Measurements from ENCODE around the gene DYNLL1.
A peak's percentile ranks its signal among the peaks of the same experiment; 100 is the strongest.
"Not testable (repeated sequence)": the region's sequence is repeated elsewhere in the genome, so short reads cannot be mapped to it uniquely, and the experiment has no call there.

The DYNLL1 gene

GRCh38 chr12:120485961-120486881, 9.7 kb upstream of the DYNLL1 start:
- DNase-seq (ENCODE audit: insufficient read length, low spot score) (no peak), FAIRE-seq (no peak)
- no peak for TF ChIP-seq POLR2A (IDR thresholded peaks at IDR 0.05; ENCODE audit: low read depth, low read length)

DNA sequence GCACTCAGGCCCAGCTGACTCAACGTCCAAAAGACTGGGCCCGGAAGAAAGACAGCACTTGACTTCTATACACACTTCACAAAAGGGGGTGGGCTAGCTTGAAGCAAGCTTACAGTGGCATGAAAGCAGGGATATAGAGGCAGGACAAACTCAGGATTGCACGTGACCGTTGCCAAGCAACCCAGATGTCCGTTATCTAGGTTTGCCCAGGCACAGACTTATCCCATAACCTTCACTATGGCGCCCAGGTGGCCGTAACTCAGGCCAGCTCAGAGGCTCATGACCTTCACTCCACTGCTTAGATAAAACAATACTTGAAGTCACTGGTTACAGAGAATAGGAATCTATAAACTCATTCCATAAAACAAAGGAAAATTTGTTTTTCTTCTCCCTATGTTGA, 8.4 kb upstream of the DYNLL1 start:
- FAIRE-seq; DNase-seq (ENCODE audit: insufficient read length, low spot score): not testable (repeated sequence)

GRCh38 chr12:120488057-120488640, 7.8 kb upstream of the DYNLL1 start:
- no peak for TF ChIP-seq POLR2A (IDR thresholded peaks at IDR 0.05; ENCODE audit: low read depth, low read length)
- no peak for FAIRE-seq
- DNase-seq (ENCODE audit: insufficient read length, low spot score), result no peak

- FAIRE-seq, result no peak
- peak; percentile 40 for DNase-seq (ENCODE audit: insufficient read length, low spot score)
- TF ChIP-seq POLR2A (IDR thresholded peaks at IDR 0.05; ENCODE audit: low read depth, low read length), result no peak
These were observed 6.9 kb upstream of the DYNLL1 start for GRCh38 chr12:120489018-120489417.

DNA sequence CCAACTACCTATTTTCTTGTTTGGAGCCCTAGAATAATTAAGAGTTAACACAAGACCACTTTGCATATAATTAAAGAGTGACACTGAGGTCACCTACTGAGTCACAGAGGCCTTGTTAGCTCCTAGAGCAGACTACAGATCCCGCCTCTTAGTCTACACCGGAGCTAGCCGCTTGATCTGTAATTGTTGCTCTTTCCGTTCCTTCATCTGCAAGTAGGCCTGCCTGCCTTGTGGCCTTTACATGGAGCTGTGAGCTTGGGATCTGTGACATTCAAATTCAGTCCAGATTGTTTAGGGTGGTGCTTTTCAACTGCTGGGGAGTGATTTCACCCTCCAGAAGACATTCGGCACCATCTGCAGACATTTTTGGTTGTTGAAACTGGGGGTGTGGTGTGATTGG, 5.6 kb upstream of the DYNLL1 start:
- FAIRE-seq (no peak), DNase-seq (ENCODE audit: insufficient read length, low spot score) (no peak)
- TF ChIP-seq POLR2A (IDR thresholded peaks at IDR 0.05; ENCODE audit: low read depth, low read length), result no peak

GRCh38 chr12:120490833-120491512, 4.9 kb upstream of the DYNLL1 start:
- no peak for FAIRE-seq
- no peak for DNase-seq (ENCODE audit: insufficient read length, low spot score)
- no peak for TF ChIP-seq POLR2A (IDR thresholded peaks at IDR 0.05; ENCODE audit: low read depth, low read length)

DNA sequence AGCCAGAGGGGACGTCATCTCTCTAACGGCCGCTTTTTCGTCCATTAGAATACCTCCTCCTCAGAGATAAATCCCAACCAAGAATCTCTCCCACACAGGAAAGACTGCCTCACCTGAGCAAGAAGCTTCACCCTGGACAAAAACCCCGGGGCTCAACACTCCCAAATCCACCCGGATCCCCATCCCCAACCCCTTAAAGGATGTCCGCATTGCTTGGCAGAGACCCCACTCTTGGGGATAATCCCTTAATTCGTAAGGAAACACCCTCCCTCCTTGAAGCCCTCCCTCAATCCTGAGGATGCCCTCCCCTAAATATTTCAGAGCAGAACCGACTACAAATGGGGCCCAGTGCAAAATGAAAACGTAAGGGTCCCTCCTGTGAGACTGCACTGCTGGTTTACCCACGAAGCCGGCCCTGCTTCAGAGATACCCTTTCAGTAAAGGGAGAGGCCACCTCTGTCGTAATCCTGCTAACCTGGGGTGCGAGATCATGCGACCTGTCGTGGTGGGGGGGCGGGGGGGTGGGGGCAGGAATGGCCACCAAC, 655 bp upstream of the DYNLL1 start:
- TF ChIP-seq POLR2A (IDR thresholded peaks at IDR 0.05; ENCODE audit: low read depth, low read length), result no peak
- DNase-seq (ENCODE audit: insufficient read length, low spot score) (no peak), FAIRE-seq (no peak)

DNA sequence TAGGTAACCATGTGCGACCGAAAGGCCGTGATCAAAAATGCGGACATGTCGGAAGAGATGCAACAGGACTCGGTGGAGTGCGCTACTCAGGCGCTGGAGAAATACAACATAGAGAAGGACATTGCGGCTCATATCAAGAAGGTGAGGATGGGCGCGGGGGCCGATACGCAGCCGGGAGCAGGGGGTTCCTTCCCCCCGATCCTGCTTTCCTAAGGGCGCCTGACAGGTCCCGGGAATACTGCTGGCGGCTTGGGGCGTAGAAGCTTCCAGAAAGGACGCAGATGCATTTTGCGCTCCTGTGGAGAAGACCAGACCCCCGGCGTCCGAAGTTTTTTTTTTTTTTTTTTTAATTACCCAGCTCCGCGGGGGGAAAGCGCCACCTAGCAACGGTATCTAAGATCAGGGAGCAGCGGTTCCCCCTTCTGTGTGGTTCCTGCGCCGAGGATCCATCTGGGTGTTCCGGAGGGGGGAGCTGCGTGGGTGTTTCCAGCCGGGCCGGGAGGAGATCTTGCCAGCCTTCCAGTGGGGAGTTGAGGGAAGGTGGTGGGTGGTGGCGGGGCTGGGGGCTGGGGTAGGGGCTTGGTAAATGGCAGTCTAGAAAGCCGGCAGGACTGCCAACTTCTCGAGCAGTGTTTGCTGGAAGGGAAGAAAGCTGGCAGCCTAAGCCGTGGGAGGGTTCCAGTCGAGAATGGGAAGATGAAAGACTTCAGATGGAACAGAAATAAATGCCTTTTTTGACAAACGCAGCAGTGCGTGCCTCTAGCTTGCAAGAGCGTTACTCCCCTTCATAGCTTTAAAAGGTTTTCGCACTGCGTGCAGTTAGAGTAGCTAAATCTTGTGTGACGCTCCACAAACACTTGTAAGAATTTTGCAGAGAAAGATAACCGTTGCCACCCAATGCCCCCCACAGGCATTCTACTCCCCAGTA, 764 bp downstream of the DYNLL1 start:
- TF ChIP-seq POLR2A (IDR thresholded peaks at IDR 0.05; ENCODE audit: low read depth, low read length), result no peak
- no peak for FAIRE-seq
- no peak for DNase-seq (ENCODE audit: insufficient read length, low spot score)

DNA sequence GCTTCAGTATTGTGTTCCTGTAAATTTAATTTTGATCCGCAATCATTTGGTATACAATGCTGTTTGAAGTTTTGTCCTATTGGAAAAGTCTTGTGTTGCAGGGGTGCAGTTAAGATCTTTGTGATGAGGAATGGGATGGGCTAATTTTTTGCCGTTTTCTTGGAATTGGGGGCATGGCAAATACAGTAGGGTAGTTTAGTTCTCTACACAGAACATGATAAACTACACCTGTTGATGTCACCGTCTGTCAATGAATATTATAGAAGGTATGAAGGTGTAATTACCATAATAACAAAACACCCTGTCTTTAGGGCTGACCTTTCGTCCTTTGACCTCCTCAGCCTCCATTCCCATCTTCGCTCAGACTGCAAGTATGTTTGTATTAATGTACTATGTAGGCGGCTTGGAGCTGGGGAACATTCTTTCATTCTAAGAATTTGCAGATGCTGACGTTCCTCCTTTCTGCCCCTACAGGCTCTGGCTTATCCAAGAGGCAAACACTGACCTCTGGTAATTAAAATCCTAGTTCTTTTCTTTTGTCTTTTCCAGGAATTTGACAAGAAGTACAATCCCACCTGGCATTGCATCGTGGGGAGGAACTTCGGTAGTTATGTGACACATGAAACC, 1.7 kb downstream of the DYNLL1 start:
- no peak for TF ChIP-seq POLR2A (IDR thresholded peaks at IDR 0.05; ENCODE audit: low read depth, low read length)
- FAIRE-seq (no peak), DNase-seq (ENCODE audit: insufficient read length, low spot score) (no peak)

DNA sequence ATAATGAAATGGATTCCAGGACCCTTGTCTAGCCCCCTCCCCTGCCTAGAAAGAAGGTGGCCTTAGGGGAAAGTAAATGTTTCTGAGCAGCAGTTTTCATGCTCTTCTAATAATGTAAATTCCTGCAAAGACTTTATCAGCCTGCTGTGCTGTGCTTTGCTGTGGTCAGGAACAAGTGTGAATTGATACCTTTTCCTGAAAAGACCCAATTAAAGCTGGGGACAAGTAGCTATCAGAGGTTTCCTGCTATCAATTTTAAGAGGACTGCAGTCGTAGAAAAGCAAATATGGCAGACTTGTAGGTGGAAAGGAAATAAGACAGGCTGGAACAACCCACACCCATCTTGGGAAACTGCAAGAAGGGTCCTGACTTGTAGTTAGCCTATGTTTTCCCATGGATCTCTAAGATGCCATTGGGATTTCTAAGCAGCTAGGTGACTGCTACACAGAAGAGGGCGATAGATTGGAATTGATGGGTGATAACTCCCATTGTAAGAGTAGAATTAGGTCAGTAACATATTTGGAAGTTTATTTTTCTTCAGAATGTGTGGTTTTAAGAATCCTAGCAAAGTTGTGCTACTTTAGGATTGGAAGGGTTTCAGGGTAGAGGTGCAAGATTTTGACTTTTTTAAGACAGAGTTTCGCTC, 3.1 kb downstream of the DYNLL1 start:
- FAIRE-seq (no peak), DNase-seq (ENCODE audit: insufficient read length, low spot score) (no peak)
- no peak for TF ChIP-seq POLR2A (IDR thresholded peaks at IDR 0.05; ENCODE audit: low read depth, low read length)

GRCh38 chr12:120500581-120500980, 4.7 kb downstream of the DYNLL1 start:
- no peak for TF ChIP-seq POLR2A (IDR thresholded peaks at IDR 0.05; ENCODE audit: low read depth, low read length)
- no peak for DNase-seq (ENCODE audit: insufficient read length, low spot score)
- FAIRE-seq, result no peak

- no peak for FAIRE-seq
- no peak for TF ChIP-seq POLR2A (IDR thresholded peaks at IDR 0.05; ENCODE audit: low read depth, low read length)
- no peak for DNase-seq (ENCODE audit: insufficient read length, low spot score)
These were observed 8.7 kb downstream of the DYNLL1 start for GRCh38 chr12:120504587-120504986.
